ENCODE results near the gene TOR3A. TPM values are rescaled to one million over a fixed set of nuclear protein-coding genes. Genes with fewer than 3 reads are reported as not detected.

The TOR3A gene
- total and polyA plus RNA-seq, 2 of the 8 experiments (the other 6 are each of a cell fraction or from before 2014, with no cell fraction given): 15.3 to 21.4 TPM

DNA sequence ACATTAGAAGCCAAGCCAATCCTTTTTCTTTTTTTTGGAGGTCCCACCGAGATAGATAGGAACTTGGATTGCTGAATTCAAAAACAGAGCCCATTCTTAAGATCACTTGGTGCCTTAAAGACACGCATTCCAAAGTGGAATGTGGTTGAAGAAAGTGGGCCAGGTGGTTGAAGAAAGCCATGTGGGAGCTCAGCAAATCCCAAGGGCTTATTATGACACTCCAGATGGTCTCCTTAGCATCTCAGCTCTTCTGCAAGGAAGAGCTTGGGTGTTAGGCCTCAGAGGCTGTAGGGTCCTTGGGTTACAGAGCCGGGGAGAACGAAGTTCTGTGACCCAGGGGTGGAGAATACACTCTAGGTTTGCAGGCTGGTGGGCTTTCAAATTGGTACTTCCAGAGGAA, 13.5 kb downstream of the TOR3A start (continued):
- TF ChIP-seq NANOG (IDR thresholded peaks at IDR 0.05; ENCODE audit: insufficient read depth, low read depth, low read length, poor library complexity, severe bottlenecking) (no peak), HDAC6 (IDR thresholded peaks at IDR 0.05; ENCODE audit: low read depth, low read length) (no peak)

Data from H1 (cell line).